CD14-positive monocyte (primary cell): Measurements from ENCODE around the gene ERMN. TPM values are rescaled to one million over a fixed set of nuclear protein-coding genes. Genes with fewer than 3 reads are reported as not detected.

Source experiments
- DNase-seq, 3 donors: peaks; one replicate each; pipeline ENCODE4 v3.0.0-alpha.2; 2011 to 2022
- H2AFZ ChIP-seq: 2 replicates; pipeline ENCODE4 v1.6.0; 2012; ENCODE audit warnings: mild to moderate bottlenecking, low read depth, low read length, inconsistent platforms; ENCODE audit not compliant: insufficient read depth, poor library complexity, severe bottlenecking
- H3K27ac ChIP-seq, 2 donors: 1 replicate in 1 of 2; 2 replicates in 1 of 2; pipeline ENCODE4 v1.5.1; 2012 to 2013; ENCODE audit warnings: low read length in 2 of 2, control low read depth in 1 of 2, inconsistent platforms in 1 of 2, low read depth in 1 of 2, mild to moderate bottlenecking in 1 of 2
- H3K27me3 ChIP-seq, 2 donors: one replicate each; pipeline versions ENCODE4 v1.6.0 to v1.6.1; 2011 to 2013; ENCODE audit warnings: low read length in 2 of 2; ENCODE audit not compliant: control insufficient read depth in 2 of 2, insufficient read depth in 2 of 2
- H3K36me3 ChIP-seq, 2 donors: replicated peaks in 1 of 2; 1 replicate in 1 of 2; 2 replicates in 1 of 2; pipeline versions ENCODE4 v1.5.1 to v1.6.1; 2012 to 2013; ENCODE audit warnings: low read length in 2 of 2, control low read depth in 1 of 2, inconsistent platforms in 1 of 2, mild to moderate bottlenecking in 1 of 2; ENCODE audit not compliant: insufficient read depth in 2 of 2, control insufficient read depth in 1 of 2
- H3K4me1 ChIP-seq, 2 donors: 1 replicate in 1 of 2; 2 replicates in 1 of 2; pipeline versions ENCODE4 v1.5.1 to v1.6.1; 2012 to 2013; ENCODE audit warnings: low read length in 2 of 2, control low read depth in 1 of 2, inconsistent platforms in 1 of 2, mild to moderate bottlenecking in 1 of 2, moderate library complexity in 1 of 2; ENCODE audit not compliant: insufficient read depth in 2 of 2, control insufficient read depth in 1 of 2
- H3K4me2 ChIP-seq: replicated peaks from 2 replicates; pipeline ENCODE3; 2012; ENCODE audit warnings: low read length, moderate library complexity, mild to moderate bottlenecking; ENCODE audit not compliant: poor library complexity, severe bottlenecking; ENCODE audit errors: extremely low read depth
- H3K4me3 ChIP-seq, 3 experiments: fragments of 200-600 bp in 1 of 3; sonication (generic) in 1 of 3; replicated peaks in 1 of 3; 1 replicate in 2 of 3; 2 replicates in 1 of 3; pipeline ENCODE4 v1.5.1; 2011 to 2013; ENCODE audit warnings: low read length in 3 of 3, mild to moderate bottlenecking in 3 of 3, control low read depth in 2 of 3, low read depth in 2 of 3, inconsistent platforms in 1 of 3, moderate library complexity in 1 of 3
- H3K79me2 ChIP-seq: 2 replicates; pipeline ENCODE4 v1.6.0; 2012; ENCODE audit warnings: mild to moderate bottlenecking, control low read depth, inconsistent platforms, low read length, moderate library complexity; ENCODE audit not compliant: insufficient read depth
- H3K9ac ChIP-seq: 2 replicates; pipeline ENCODE4 v1.6.0; 2017; ENCODE audit warnings: low read length, mild to moderate bottlenecking; ENCODE audit not compliant: insufficient read depth, poor library complexity, severe bottlenecking
- H3K9me3 ChIP-seq, 2 donors: replicated peaks in 1 of 2; 1 replicate in 1 of 2; 2 replicates in 1 of 2; pipeline versions ENCODE4 v1.5.1 to v1.6.1; 2012 to 2013; ENCODE audit warnings: low read length in 2 of 2, control low read depth in 1 of 2; ENCODE audit not compliant: control insufficient read depth in 1 of 2, insufficient read depth in 1 of 2
- H4K20me1 ChIP-seq: 2 replicates; pipeline ENCODE4 v1.6.0; 2012; ENCODE audit warnings: mild to moderate bottlenecking, low read length, control low read depth, moderate library complexity; ENCODE audit not compliant: insufficient read depth
- H3K27ac Mint-ChIP-seq, 7 donors: one replicate each; pipeline ENCODE4 v1.8.0; 2020; ENCODE audit warnings: mild to moderate bottlenecking in 7 of 7, mixed read lengths in 7 of 7, moderate library complexity in 6 of 7, inconsistent platforms in 2 of 7
- H3K27me3 Mint-ChIP-seq, 3 donors: one replicate each; pipeline ENCODE4 v1.8.0; 2021 to 2022; ENCODE audit warnings: low read depth in 3 of 3, mild to moderate bottlenecking in 3 of 3, mixed read lengths in 3 of 3, moderate library complexity in 3 of 3, inconsistent platforms in 1 of 3
- H3K36me3 Mint-ChIP-seq, 2 donors: one replicate each; pipeline ENCODE4 v1.8.0; 2020; ENCODE audit warnings: mixed read lengths in 2 of 2, inconsistent platforms in 1 of 2, mild to moderate bottlenecking in 1 of 2
- H3K4me1 Mint-ChIP-seq: one replicate; pipeline ENCODE4 v1.8.0; 2020; ENCODE audit warnings: mild to moderate bottlenecking, mixed read lengths
- H3K4me3 Mint-ChIP-seq, 2 donors: one replicate each; pipeline ENCODE4 v1.8.0; 2020; ENCODE audit warnings: mild to moderate bottlenecking in 2 of 2, mixed read lengths in 2 of 2, moderate library complexity in 1 of 2
- H3K9me3 Mint-ChIP-seq, 7 donors: one replicate each; pipeline ENCODE4 v1.8.0; 2020 to 2022; ENCODE audit warnings: mixed read lengths in 7 of 7, mild to moderate bottlenecking in 6 of 7, moderate library complexity in 6 of 7, inconsistent platforms in 2 of 7
- CTCF ChIP-seq: fragments of 200-600 bp; IDR thresholded peaks from one replicate; pipeline ENCODE4 v1.8.0; 2022; ENCODE audit warnings: antibody characterized with exemption, mild to moderate bottlenecking
- WGBS: methylation state at CpG from one replicate; pipeline ENCODE4 v1.1.5; 2013; ENCODE audit warnings: missing lambda C conversion rate; ENCODE audit not compliant: insufficient coverage; 5-methylcytosine and 5-hydroxymethylcytosine counted together
- intact Hi-C, 2 donors: fragments of 100-400 bp; cut with micrococcal nuclease; formaldehyde crosslinking; loops; one replicate each; pipeline versions ENCODE4 v1.15.0 to v1.15.1; 2023
- polyA plus RNA-seq, 3 donors: library from polyadenylated mRNA; depleted of rRNA in 1 of 3; unstranded in 2 of 3; stranded (reverse) in 1 of 3; fragments of 300-500 nt in 2 of 3; fragments of >200 nt in 1 of 3; fragmentation: Illumina TruSeq in 2 of 3; gene quantifications; 1 replicate in 2 of 3; 2 replicates in 1 of 3; pipeline ENCODE4 v1.2.3, GENCODE V29; 2012 to 2021

Gene ERMN
- polyA plus RNA-seq, 3 donors: 0.19 to 3.9 TPM; not detected in 1

DNA sequence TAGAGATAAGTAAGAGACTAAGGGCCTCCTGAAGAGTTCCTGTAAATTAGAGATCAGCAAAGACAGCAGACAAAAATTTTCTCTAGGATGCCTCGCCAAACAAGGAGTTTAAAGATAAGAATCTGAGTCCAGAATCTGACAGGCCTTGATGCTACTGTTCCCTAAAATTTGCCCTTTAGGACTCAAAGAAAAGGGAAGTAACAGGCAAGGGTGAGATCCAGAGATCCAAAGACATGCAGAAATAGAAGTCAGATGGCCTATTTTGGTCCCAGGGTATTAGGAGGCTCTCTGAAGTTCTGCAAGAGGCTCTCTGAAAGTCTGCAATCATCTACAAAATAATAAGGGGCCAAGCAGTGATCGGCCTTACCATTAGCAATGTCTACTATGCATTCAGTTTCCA, 35.1 kb downstream of the ERMN start:
- no CpG with 5 or more reads among the region's 2 CpGs for WGBS
- H3K27ac ChIP-seq: no peak overlapping the region
- Mint-ChIP-seq H3K36me3 (no peaks in the 10 kb centered on the region), H3K9me3 (no peaks in the 10 kb centered on the region), H3K27ac (no peak overlapping the region), H3K4me1 (no peaks in the 10 kb centered on the region), H3K27me3 (peaks cover 0 to 2% (median 0%) of the 10 kb centered on the region in 3 donors), H3K4me3 (no peak overlapping the region)
- no peaks in the 10 kb centered on the region for H4K20me1 ChIP-seq
- no peaks in the 10 kb centered on the region for H3K79me2 ChIP-seq
- H3K27me3 ChIP-seq: no peaks in the 10 kb centered on the region
- no peaks in the 10 kb centered on the region for H3K36me3 ChIP-seq
- H3K4me3 ChIP-seq: no peak overlapping the region
- no peaks in the 10 kb centered on the region for H3K4me1 ChIP-seq
- DNase-seq: no peak
- no peak overlapping the region for H2AFZ ChIP-seq
- H3K4me2 ChIP-seq: no peak overlapping the region
- TF ChIP-seq CTCF: no peak
- H3K9ac ChIP-seq: no peak overlapping the region
- intact Hi-C loops: no loop called here
- no peaks in the 10 kb centered on the region for H3K9me3 ChIP-seq

GRCh38 chr2:157287160-157287559, 38.5 kb downstream of the ERMN start:
- Mint-ChIP-seq H3K36me3 (no peaks in the 10 kb centered on the region), H3K9me3 (peaks cover 0 to 1% (median 0%) of the 10 kb centered on the region in 7 donors)
- no peaks in the 10 kb centered on the region for H3K36me3 ChIP-seq

More at GRCh38 chr2:157287160-157287559, 38.5 kb downstream of the ERMN start:
- no peak for TF ChIP-seq CTCF
- no peak overlapping the region for H3K27ac Mint-ChIP-seq
- no peak overlapping the region for H3K4me3 Mint-ChIP-seq
- Histone ChIP-seq H3K9me3 (no peaks in the 10 kb centered on the region), H3K79me2 (no peaks in the 10 kb centered on the region), H3K9ac (no peak overlapping the region), H4K20me1 (no peaks in the 10 kb centered on the region), H3K4me1 (no peaks in the 10 kb centered on the region), H3K27me3 (no peaks in the 10 kb centered on the region), H2AFZ (no peak overlapping the region), H3K27ac (no peak overlapping the region), H3K4me3 (no peak overlapping the region), H3K4me2 (no peak overlapping the region)
- no peaks in the 10 kb centered on the region for H3K27me3 Mint-ChIP-seq
- intact Hi-C loops: no loop called here
- DNase-seq: no peak
- WGBS: no CpG with 5 or more reads among the region's 1 CpG
- no peaks in the 10 kb centered on the region for H3K4me1 Mint-ChIP-seq
